SK-MEL-5 (cell line): ENCODE measurements around the gene ITGB6. TPM values are rescaled to one million over a fixed set of nuclear protein-coding genes. Genes with fewer than 3 reads are reported as not detected.

Experiments used
- DNase-seq: peaks from one replicate; pipeline ENCODE4 v3.0.0-alpha.2; 2016; ENCODE audit warnings: low read depth, low spot score
- in situ Hi-C: cut with HindIII; loops from 2 replicates; pipeline ENCODE4 v1.10.0; 2016; ENCODE audit warnings: low sequenced_read_pairs, high pct_unique_total_duplicates, low pct_unique_long_range_greater_than_20kb
- total RNA-seq: library from RNA; depleted of rRNA; stranded (reverse); fragments of >200 nt; shearing (Covaris generic); gene quantifications from 2 replicates; pipeline ENCODE4 v1.2.3, GENCODE V29; 2014; rRNA removed

ITGB6 gene
- total RNA-seq, 1 experiment from 2014 or later = not detected

DNA sequence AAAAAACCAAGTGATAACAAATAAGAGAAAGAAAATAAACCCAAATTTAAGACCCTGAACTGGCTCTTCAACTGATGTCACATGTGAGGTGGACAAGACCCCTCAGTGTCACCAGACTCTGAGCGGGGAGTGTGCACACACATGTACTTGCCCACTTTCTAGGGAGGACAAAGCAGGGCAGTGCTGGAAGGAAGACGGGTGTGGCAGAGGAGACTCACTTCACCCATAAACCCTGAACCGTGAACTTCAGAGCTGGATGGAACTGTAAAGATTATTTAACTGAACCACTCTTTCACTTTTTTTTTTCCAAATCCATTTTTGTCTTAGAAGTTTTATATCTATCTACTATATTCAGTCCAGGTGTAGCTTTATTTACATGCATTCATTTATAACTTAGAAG is 149.9 kb downstream of the ITGB6 start:
- DNase-seq = no peak
- in situ Hi-C loops = no loop called here

Other genes starting within 250 kb of the ITGB6 start
- gene PLA2R1, start 137.7 kb downstream of the ITGB6 start, total RNA-seq = 0.11 TPM in 1 of 2 replicates, not detected in the other